Right kidney (tissue), 1 donor: Measurements from ENCODE around the gene POP7.
"Not testable (repeated sequence)": the region's sequence is repeated elsewhere in the genome, so short reads cannot be mapped to it uniquely, and the experiment has no call there.

Experiments
- DNase-seq: peaks from one replicate; pipeline ENCODE4 v3.0.0-alpha.2; 2016

POP7 gene

GRCh38 chr7:100691676-100692577 is 14.0 kb upstream of the POP7 start:
- DNase-seq: peak; percentile 67

- no peak for DNase-seq
Measured at GRCh38 chr7:100692578-100692961, 13.4 kb upstream of the POP7 start.

DNA sequence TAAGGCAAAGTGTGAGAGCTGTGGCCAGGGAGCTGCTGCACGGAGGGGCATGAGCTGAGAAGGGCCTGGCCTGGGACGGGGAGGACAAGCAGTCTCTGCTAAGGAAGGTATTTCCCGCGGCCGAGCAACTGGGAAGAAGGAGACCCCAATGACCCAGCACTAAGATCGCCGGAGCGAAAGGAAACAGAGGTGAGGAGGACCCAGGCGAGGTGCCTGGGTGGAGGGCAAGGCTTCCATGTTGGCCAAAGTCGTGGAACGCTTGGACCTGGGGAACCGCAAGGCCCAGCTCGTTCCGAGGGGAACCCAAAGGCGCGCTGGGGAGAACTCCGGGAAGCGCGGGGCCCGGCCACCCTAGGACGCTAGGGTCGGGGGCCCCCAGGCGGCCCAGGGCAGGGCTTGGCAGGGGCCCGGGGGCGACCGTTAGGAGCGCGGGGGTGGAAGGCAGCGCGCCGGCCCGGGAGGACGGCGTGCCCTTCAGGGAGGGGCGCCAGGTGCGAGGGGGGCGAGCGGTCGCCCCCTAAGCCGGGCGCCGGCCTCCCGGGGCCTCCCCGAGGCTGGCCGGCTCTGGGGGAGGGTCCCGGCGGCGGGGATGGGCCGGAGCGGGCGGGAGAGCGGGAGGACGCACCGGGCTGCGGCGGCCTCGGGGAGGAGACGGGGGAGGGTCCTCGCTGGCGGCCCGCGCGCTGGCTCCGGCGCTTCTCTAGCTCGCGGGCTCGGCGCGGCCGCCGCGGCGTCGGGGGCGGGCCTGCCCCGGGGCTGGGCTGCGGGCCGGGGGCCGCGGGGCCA is 12.4 kb upstream of the POP7 start:
- peak; percentile 53 for DNase-seq

- DNase-seq: peak; percentile 63
Measured at GRCh38 chr7:100694098-100694745, 11.7 kb upstream of the POP7 start, which contains the start of gene GIGYF1. GIGYF1 (minus strand) TSS chr7:100694250; CDS start chr7:100688238, 6,012 bp downstream.

- no peak for DNase-seq
Measured at GRCh38 chr7:100696123-100696521, 9.8 kb upstream of the POP7 start.

DNA sequence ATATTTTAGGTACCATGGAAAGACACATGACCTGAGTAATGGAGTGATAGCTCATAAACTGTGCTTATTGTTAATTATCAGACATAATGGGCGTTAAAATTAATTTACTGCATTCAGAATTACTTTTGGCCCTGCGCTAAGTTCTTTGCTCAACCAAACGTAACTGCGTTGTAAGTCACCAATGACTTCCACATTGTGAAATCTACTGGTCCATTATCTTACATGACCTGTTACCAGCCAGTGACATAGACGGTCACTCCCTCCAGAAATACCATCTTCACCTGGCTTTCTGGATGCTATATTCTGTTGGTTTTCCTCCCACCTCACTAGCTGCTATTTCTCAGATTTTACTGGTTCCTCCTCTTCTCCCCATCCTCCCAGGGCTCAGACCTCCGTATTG is 6.9 kb upstream of the POP7 start:
- DNase-seq: no peak

DNA sequence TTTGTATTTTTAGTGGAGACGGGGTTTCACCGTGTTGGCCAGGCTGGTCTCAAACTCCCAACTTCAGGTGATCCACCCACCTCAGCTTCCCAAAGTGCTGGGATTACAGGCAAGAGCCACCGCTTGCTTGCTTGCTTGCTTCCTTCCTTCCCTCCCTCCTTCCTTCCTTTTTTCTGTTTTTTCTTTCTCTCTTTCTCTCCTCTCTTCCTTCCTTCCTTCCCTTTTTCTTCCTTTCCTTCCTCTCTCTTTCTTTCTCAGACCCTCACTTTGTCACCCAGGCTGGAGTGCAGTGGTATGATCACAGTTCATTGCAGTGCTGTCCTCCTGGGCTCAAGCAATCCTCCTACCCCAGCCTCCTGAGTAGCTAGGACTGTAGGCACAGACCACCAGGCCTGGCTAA is 4.8 kb upstream of the POP7 start:
- not testable (repeated sequence) for DNase-seq

DNA sequence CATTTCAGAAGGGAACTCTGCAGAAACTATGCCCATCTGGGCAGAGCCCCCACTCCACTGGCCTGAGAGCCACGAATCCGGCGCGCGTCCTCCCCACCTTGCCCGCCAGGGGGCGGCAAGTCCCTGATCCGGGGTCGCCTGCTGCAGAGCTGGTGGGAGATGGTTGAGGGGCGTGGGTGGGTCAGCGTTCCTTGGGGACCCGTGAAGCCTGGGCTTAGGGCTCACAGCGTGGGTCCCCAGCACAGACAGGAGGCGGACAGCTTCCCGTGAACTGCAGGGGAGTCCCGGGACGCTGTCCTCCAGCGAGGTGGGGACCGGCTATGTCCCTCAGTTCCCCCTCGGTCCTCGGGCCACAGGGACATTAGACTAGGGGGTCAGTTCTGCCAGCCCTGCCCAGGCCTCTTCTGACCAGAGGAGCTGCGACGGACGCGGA is 585 bp upstream of the POP7 start:
- no peak for DNase-seq

DNA sequence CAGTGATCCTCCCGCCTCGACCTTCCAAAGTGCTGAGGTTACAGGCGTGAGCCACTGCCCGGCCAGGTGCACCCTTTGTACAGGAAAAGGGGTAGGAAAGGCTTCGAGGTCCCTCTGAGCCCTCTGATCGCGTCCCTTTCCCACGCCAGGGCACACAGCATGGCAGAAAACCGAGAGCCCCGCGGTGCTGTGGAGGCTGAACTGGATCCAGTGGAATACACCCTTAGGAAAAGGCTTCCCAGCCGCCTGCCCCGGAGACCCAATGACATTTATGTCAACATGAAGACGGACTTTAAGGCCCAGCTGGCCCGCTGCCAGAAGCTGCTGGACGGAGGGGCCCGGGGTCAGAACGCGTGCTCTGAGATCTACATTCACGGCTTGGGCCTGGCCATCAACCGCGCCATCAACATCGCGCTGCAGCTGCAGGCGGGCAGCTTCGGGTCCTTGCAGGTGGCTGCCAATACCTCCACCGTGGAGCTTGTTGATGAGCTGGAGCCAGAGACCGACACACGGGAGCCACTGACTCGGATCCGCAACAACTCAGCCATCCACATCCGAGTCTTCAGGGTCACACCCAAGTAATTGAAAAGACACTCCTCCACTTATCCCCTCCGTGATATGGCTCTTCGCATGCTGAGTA is 871 bp downstream of the POP7 start:
- no peak for DNase-seq

DNA sequence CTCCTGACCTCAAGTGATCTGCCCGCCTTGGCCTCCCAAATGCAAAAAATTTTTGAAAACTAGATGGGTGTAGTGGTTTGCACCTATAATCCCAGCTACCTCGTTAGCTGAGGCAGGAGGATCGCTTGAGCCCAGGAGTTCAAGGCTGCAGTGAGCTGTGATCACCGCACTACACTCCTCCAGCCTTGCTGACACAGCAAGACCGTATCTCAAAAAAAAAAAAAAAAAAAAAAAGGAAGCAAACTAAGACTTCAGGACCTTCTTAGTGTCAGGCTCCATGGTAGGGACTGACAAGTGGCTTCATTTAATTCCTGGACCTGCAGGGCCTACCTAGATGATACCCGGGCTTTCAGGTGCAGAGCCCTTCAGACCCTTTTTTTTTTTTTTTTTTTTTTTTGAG is 2.5 kb downstream of the POP7 start:
- no peak for DNase-seq

GRCh38 chr7:100710452-100710851 is 4.5 kb downstream of the POP7 start:
- no peak for DNase-seq

DNA sequence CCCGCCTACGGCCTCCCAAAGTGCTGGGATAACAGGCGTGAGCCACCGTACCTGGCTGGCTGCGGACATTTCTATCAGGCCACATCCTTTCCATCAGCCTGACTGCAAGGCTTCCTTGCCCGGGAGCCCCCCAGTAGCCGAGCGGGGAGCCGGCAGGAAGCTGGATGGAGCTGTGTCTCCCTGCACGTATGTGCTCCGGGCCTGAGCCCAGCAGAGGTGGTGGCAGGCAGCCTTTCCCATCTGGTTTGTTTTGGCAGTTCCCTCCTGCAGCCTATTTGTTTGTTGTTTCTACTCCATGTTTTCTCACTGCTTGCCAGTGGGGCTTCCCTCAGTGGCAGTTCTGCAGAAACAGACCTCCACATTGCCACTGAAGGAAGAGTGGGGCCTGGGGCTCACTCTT is 5.4 kb downstream of the POP7 start:
- no peak for DNase-seq

- no peak for DNase-seq
Measured at GRCh38 chr7:100714725-100715124, 8.8 kb downstream of the POP7 start.

GRCh38 chr7:100717073-100717472 is 11.2 kb downstream of the POP7 start:
- DNase-seq: not testable (repeated sequence)

- DNase-seq: no peak
Measured at GRCh38 chr7:100719523-100720278, 13.8 kb downstream of the POP7 start.

- peak; percentile 42 for DNase-seq
Measured at GRCh38 chr7:100720279-100720670, 14.4 kb downstream of the POP7 start, which contains the start of gene EPO. EPO (plus strand) TSS chr7:100720468; CDS start chr7:100720981, 513 bp downstream.

DNA sequence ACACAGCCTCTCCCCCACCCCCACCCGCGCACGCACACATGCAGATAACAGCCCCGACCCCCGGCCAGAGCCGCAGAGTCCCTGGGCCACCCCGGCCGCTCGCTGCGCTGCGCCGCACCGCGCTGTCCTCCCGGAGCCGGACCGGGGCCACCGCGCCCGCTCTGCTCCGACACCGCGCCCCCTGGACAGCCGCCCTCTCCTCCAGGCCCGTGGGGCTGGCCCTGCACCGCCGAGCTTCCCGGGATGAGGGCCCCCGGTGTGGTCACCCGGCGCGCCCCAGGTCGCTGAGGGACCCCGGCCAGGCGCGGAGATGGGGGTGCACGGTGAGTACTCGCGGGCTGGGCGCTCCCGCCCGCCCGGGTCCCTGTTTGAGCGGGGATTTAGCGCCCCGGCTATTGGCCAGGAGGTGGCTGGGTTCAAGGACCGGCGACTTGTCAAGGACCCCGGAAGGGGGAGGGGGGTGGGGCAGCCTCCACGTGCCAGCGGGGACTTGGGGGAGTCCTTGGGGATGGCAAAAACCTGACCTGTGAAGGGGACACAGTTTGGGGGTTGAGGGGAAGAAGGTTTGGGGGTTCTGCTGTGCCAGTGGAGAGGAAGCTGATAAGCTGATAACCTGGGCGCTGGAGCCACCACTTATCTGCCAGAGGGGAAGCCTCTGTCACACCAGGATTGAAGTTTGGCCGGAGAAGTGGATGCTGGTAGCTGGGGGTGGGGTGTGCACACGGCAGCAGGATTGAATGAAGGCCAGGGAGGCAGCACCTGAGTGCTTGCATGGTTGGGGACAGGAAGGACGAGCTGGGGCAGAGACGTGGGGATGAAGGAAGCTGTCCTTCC is 15.0 kb downstream of the POP7 start:
- peak; percentile 21 for DNase-seq

DNA sequence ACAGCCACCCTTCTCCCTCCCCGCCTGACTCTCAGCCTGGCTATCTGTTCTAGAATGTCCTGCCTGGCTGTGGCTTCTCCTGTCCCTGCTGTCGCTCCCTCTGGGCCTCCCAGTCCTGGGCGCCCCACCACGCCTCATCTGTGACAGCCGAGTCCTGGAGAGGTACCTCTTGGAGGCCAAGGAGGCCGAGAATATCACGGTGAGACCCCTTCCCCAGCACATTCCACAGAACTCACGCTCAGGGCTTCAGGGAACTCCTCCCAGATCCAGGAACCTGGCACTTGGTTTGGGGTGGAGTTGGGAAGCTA is 15.5 kb downstream of the POP7 start:
- no peak for DNase-seq

DNA sequence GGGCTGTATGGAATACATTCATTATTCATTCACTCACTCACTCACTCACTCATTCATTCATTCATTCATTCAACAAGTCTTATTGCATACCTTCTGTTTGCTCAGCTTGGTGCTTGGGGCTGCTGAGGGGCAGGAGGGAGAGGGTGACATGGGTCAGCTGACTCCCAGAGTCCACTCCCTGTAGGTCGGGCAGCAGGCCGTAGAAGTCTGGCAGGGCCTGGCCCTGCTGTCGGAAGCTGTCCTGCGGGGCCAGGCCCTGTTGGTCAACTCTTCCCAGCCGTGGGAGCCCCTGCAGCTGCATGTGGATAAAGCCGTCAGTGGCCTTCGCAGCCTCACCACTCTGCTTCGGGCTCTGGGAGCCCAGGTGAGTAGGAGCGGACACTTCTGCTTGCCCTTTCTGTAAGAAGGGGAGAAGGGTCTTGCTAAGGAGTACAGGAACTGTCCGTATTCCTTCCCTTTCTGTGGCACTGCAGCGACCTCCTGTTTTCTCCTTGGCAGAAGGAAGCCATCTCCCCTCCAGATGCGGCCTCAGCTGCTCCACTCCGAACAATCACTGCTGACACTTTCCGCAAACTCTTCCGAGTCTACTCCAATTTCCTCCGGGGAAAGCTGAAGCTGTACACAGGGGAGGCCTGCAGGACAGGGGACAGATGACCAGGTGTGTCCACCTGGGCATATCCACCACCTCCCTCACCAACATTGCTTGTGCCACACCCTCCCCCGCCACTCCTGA is 16.7 kb downstream of the POP7 start:
- DNase-seq: no peak

- DNase-seq: no peak
Measured at GRCh38 chr7:100723732-100724275, 17.9 kb downstream of the POP7 start.
